HCT116 (cell line): ENCODE data around the gene CFAP99.
"Not testable (repeated sequence)": the region's sequence is repeated elsewhere in the genome, so short reads cannot be mapped to it uniquely, and the experiment has no call there.

ENCODE experiments used
- CBX3 ChIP-seq: IDR thresholded peaks from 2 replicates; pipeline ENCODE4 v1.6.1; 2012; ENCODE audit warnings: low read depth
- EZH2 ChIP-seq: fragments of 200-600 bp; sonication (generic); IDR thresholded peaks from 2 replicates; pipeline ENCODE4 v1.6.1; 2017; ENCODE audit warnings: antibody characterized with exemption, mixed run types
- POLR2A ChIP-seq: IDR thresholded peaks from 2 replicates; pipeline ENCODE4 v1.7.0; 2011; ENCODE audit warnings: borderline replicate concordance; ENCODE audit not compliant: insufficient read depth, insufficient read length; ENCODE audit errors: extremely low read depth
- POLR2AphosphoS5 ChIP-seq: IDR thresholded peaks from 2 replicates; pipeline ENCODE4 v1.6.1; 2011; ENCODE audit warnings: mild to moderate bottlenecking, low read depth, low read length, moderate library complexity
- SIN3A ChIP-seq: IDR thresholded peaks from 2 replicates; pipeline ENCODE4 v1.6.1; 2012; ENCODE audit warnings: low read depth
- SP1 ChIP-seq: IDR thresholded peaks from 2 replicates; pipeline ENCODE4 v1.6.1; 2012; ENCODE audit warnings: low read depth
- YY1 ChIP-seq: IDR thresholded peaks from 2 replicates; pipeline ENCODE4 v1.6.1; 2011; ENCODE audit warnings: low read length, low read depth, moderate library complexity, mild to moderate bottlenecking; ENCODE audit not compliant: insufficient replicate concordance; ENCODE audit errors: extremely low read depth
- ZFX ChIP-seq: fragments of 450-650 bp; IDR thresholded peaks from 2 replicates; pipeline ENCODE4 v1.6.1; 2017
- ZNF274 ChIP-seq: fragments of 200-500 bp; sonication (Bioruptor generic); IDR thresholded peaks from 2 replicates; pipeline ENCODE4 v1.6.1; 2014; ENCODE audit warnings: mild to moderate bottlenecking, low read depth, low read length, inconsistent platforms
- TF ChIP-seq, protein P1 (sequence below), 3 experiments: fragments of 200-600 bp in 1 of 3; sonication (generic) in 1 of 3; IDR thresholded peaks in 2 of 3; conservative IDR thresholded peaks in 1 of 3; 2 replicates each; pipeline ENCODE4 v1.5.1; 2012 to 2017; ENCODE audit warnings: low read depth in 2 of 3, low read length in 2 of 3, antibody characterized with exemption in 1 of 3, borderline replicate concordance in 1 of 3, control low read depth in 1 of 3, mild to moderate bottlenecking in 1 of 3, mixed read lengths in 1 of 3, mixed run types in 1 of 3, moderate library complexity in 1 of 3; ENCODE audit not compliant: insufficient read depth in 1 of 3

GRCh38 chr4:2465544-2465943 is 46.8 kb downstream of the CFAP99 start:
- TF ChIP-seq, protein P1, sequence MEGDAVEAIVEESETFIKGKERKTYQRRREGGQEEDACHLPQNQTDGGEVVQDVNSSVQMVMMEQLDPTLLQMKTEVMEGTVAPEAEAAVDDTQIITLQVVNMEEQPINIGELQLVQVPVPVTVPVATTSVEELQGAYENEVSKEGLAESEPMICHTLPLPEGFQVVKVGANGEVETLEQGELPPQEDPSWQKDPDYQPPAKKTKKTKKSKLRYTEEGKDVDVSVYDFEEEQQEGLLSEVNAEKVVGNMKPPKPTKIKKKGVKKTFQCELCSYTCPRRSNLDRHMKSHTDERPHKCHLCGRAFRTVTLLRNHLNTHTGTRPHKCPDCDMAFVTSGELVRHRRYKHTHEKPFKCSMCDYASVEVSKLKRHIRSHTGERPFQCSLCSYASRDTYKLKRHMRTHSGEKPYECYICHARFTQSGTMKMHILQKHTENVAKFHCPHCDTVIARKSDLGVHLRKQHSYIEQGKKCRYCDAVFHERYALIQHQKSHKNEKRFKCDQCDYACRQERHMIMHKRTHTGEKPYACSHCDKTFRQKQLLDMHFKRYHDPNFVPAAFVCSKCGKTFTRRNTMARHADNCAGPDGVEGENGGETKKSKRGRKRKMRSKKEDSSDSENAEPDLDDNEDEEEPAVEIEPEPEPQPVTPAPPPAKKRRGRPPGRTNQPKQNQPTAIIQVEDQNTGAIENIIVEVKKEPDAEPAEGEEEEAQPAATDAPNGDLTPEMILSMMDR (IDR thresholded peaks at IDR 0.05 in 2 of 3, conservative IDR thresholded peaks at IDR 0.05 in 1 of 3; ENCODE audit: borderline replicate concordance in 1 of 3, insufficient read depth in 1 of 3, low read depth in 2 of 3, low read length in 2 of 3): not testable (repeated sequence)
- TF ChIP-seq POLR2A, ZNF274, EZH2, ZFX, SP1, SIN3A, CBX3, POLR2AphosphoS5, YY1: not testable (repeated sequence)
